ENCODE results near the gene LRRC72.
"Not testable (repeated sequence)": the region's sequence is repeated elsewhere in the genome, so short reads cannot be mapped to it uniquely, and the experiment has no call there.

LRRC72 gene

GRCh38 chr7:16528520-16528919 is 1.9 kb downstream of the LRRC72 start:
- no peaks in the 10 kb centered on the region for H3K9me3 ChIP-seq (ENCODE audit: insufficient read depth, low read length)
- TF ChIP-seq SUZ12 (IDR thresholded peaks at IDR 0.05; ENCODE audit: extremely low read depth, insufficient read depth, insufficient read length) (no peak), ZNF274 (IDR thresholded peaks at IDR 0.05; ENCODE audit: low read depth, low read length) (no peak), YY1 (IDR thresholded peaks at IDR 0.05; ENCODE audit: insufficient read depth, insufficient read length) (no peak)
- no peaks in the 10 kb centered on the region for H3K4me1 ChIP-seq (ENCODE audit: insufficient read depth, insufficient read length)
- no peak overlapping the region for H3K4me3 ChIP-seq (ENCODE audit: insufficient read length, low read depth)
- no peaks in the 10 kb centered on the region for H3K27me3 ChIP-seq (ENCODE audit: insufficient read depth, insufficient read length)
- H3K36me3 ChIP-seq (ENCODE audit: insufficient read depth, insufficient read length, low read length) = no peaks in the 10 kb centered on the region
- no peak overlapping the region for H3K9ac ChIP-seq (ENCODE audit: insufficient read length, low read depth)
- DNase-seq (ENCODE audit: low read depth, low spot score) = no peak

- Histone ChIP-seq H3K27me3 (ENCODE audit: insufficient read depth, insufficient read length) (no peaks in the 10 kb centered on the region), H3K4me1 (ENCODE audit: insufficient read depth, insufficient read length) (no peaks in the 10 kb centered on the region), H3K4me3 (ENCODE audit: insufficient read length, low read depth) (no peak overlapping the region), H3K9me3 (ENCODE audit: insufficient read depth, low read length) (no peaks in the 10 kb centered on the region), H3K9ac (ENCODE audit: insufficient read length, low read depth) (no peak overlapping the region), H3K36me3 (ENCODE audit: insufficient read depth, insufficient read length, low read length) (no peaks in the 10 kb centered on the region)
- no peak for TF ChIP-seq ZNF274 (IDR thresholded peaks at IDR 0.05; ENCODE audit: low read depth, low read length)
- TF ChIP-seq YY1 (IDR thresholded peaks at IDR 0.05; ENCODE audit: insufficient read depth, insufficient read length) = no peak
- TF ChIP-seq SUZ12 (IDR thresholded peaks at IDR 0.05; ENCODE audit: extremely low read depth, insufficient read depth, insufficient read length) = no peak
- no peak for DNase-seq (ENCODE audit: low read depth, low spot score)
These were observed 3.1 kb downstream of the LRRC72 start for GRCh38 chr7:16529697-16530096.

- no peak overlapping the region for H3K4me3 ChIP-seq (ENCODE audit: insufficient read length, low read depth)
- no peak overlapping the region for H3K9ac ChIP-seq (ENCODE audit: insufficient read length, low read depth)
These were observed 5.1 kb downstream of the LRRC72 start for GRCh38 chr7:16531707-16532106.

GRCh38 chr7:16532272-16532671 is 5.6 kb downstream of the LRRC72 start:
- no peaks in the 10 kb centered on the region for H3K36me3 ChIP-seq (ENCODE audit: insufficient read depth, insufficient read length, low read length)
- DNase-seq (ENCODE audit: low read depth, low spot score) = no peak
- no peaks in the 10 kb centered on the region for H3K9me3 ChIP-seq (ENCODE audit: insufficient read depth, low read length)
- H3K4me3 ChIP-seq (ENCODE audit: insufficient read length, low read depth) = no peak overlapping the region
- no peak for TF ChIP-seq YY1 (IDR thresholded peaks at IDR 0.05; ENCODE audit: insufficient read depth, insufficient read length)
- no peak for TF ChIP-seq ZNF274 (IDR thresholded peaks at IDR 0.05; ENCODE audit: low read depth, low read length)
- no peak for TF ChIP-seq SUZ12 (IDR thresholded peaks at IDR 0.05; ENCODE audit: extremely low read depth, insufficient read depth, insufficient read length)
- no peaks in the 10 kb centered on the region for H3K4me1 ChIP-seq (ENCODE audit: insufficient read depth, insufficient read length)
- H3K27me3 ChIP-seq (ENCODE audit: insufficient read depth, insufficient read length) = no peaks in the 10 kb centered on the region
- no peak overlapping the region for H3K9ac ChIP-seq (ENCODE audit: insufficient read length, low read depth)

More at GRCh38 chr7:16531707-16532106, 5.1 kb downstream of the LRRC72 start:
- no peak for TF ChIP-seq YY1 (IDR thresholded peaks at IDR 0.05; ENCODE audit: insufficient read depth, insufficient read length)
- no peak for TF ChIP-seq SUZ12 (IDR thresholded peaks at IDR 0.05; ENCODE audit: extremely low read depth, insufficient read depth, insufficient read length)
- TF ChIP-seq ZNF274 (IDR thresholded peaks at IDR 0.05; ENCODE audit: low read depth, low read length) = no peak
- no peaks in the 10 kb centered on the region for H3K9me3 ChIP-seq (ENCODE audit: insufficient read depth, low read length)
- H3K36me3 ChIP-seq (ENCODE audit: insufficient read depth, insufficient read length, low read length) = no peaks in the 10 kb centered on the region
- no peak for DNase-seq (ENCODE audit: low read depth, low spot score)
- no peaks in the 10 kb centered on the region for H3K4me1 ChIP-seq (ENCODE audit: insufficient read depth, insufficient read length)
- no peaks in the 10 kb centered on the region for H3K27me3 ChIP-seq (ENCODE audit: insufficient read depth, insufficient read length)

- H3K27me3 ChIP-seq (ENCODE audit: insufficient read depth, insufficient read length) = no peaks in the 10 kb centered on the region
- H3K9me3 ChIP-seq (ENCODE audit: insufficient read depth, low read length) = no peaks in the 10 kb centered on the region; the same call in 1 of the 2 replicates
- TF ChIP-seq SUZ12 (IDR thresholded peaks at IDR 0.05; ENCODE audit: extremely low read depth, insufficient read depth, insufficient read length) (no peak), YY1 (IDR thresholded peaks at IDR 0.05; ENCODE audit: insufficient read depth, insufficient read length) (no peak), ZNF274 (IDR thresholded peaks at IDR 0.05; ENCODE audit: low read depth, low read length) (no peak)
- DNase-seq (ENCODE audit: low read depth, low spot score) = no peak
- no peaks in the 10 kb centered on the region for H3K36me3 ChIP-seq (ENCODE audit: insufficient read depth, insufficient read length, low read length)
- H3K9ac ChIP-seq (ENCODE audit: insufficient read length, low read depth) = no peak overlapping the region
- no peaks in the 10 kb centered on the region for H3K4me1 ChIP-seq (ENCODE audit: insufficient read depth, insufficient read length)
- no peak overlapping the region for H3K4me3 ChIP-seq (ENCODE audit: insufficient read length, low read depth)
These were observed 8.9 kb downstream of the LRRC72 start for GRCh38 chr7:16535500-16535899.

- not testable (repeated sequence) for H3K9ac ChIP-seq (ENCODE audit: insufficient read length, low read depth); H3K27me3 ChIP-seq (ENCODE audit: insufficient read depth, insufficient read length); H3K36me3 ChIP-seq (ENCODE audit: insufficient read depth, insufficient read length, low read length); H3K4me1 ChIP-seq (ENCODE audit: insufficient read depth, insufficient read length); DNase-seq (ENCODE audit: low read depth, low spot score); H3K9me3 ChIP-seq (ENCODE audit: insufficient read depth, low read length); H3K4me3 ChIP-seq (ENCODE audit: insufficient read length, low read depth)
These were observed 13.9 kb downstream of the LRRC72 start for GRCh38 chr7:16540559-16540958.

- no peaks in the 10 kb centered on the region for H3K36me3 ChIP-seq (ENCODE audit: insufficient read depth, insufficient read length, low read length)
- TF ChIP-seq ZNF274 (IDR thresholded peaks at IDR 0.05; ENCODE audit: low read depth, low read length) (no peak), YY1 (IDR thresholded peaks at IDR 0.05; ENCODE audit: insufficient read depth, insufficient read length) (no peak), SUZ12 (IDR thresholded peaks at IDR 0.05; ENCODE audit: extremely low read depth, insufficient read depth, insufficient read length) (no peak)
- H3K4me1 ChIP-seq (ENCODE audit: insufficient read depth, insufficient read length) = no peaks in the 10 kb centered on the region
- peaks cover 4% of the 10 kb centered on the region; the same call in 1 of the 2 replicates for H3K9me3 ChIP-seq (ENCODE audit: insufficient read depth, low read length)
- no peak overlapping the region for H3K9ac ChIP-seq (ENCODE audit: insufficient read length, low read depth)
- no peaks in the 10 kb centered on the region for H3K27me3 ChIP-seq (ENCODE audit: insufficient read depth, insufficient read length)
- no peak overlapping the region for H3K4me3 ChIP-seq (ENCODE audit: insufficient read length, low read depth)
- DNase-seq (ENCODE audit: low read depth, low spot score) = no peak
These were observed 15.8 kb downstream of the LRRC72 start for GRCh38 chr7:16542401-16542800.

GRCh38 chr7:16543456-16543855 is 16.8 kb downstream of the LRRC72 start:
- no peaks in the 10 kb centered on the region for H3K36me3 ChIP-seq (ENCODE audit: insufficient read depth, insufficient read length, low read length)
- no peaks in the 10 kb centered on the region for H3K4me1 ChIP-seq (ENCODE audit: insufficient read depth, insufficient read length)
- H3K4me3 ChIP-seq (ENCODE audit: insufficient read length, low read depth) = no peak overlapping the region
- TF ChIP-seq YY1 (IDR thresholded peaks at IDR 0.05; ENCODE audit: insufficient read depth, insufficient read length) = no peak
- TF ChIP-seq SUZ12 (IDR thresholded peaks at IDR 0.05; ENCODE audit: extremely low read depth, insufficient read depth, insufficient read length) = no peak
- no peak for TF ChIP-seq ZNF274 (IDR thresholded peaks at IDR 0.05; ENCODE audit: low read depth, low read length)
- H3K27me3 ChIP-seq (ENCODE audit: insufficient read depth, insufficient read length) = no peaks in the 10 kb centered on the region
- no peak for DNase-seq (ENCODE audit: low read depth, low spot score)
- no peak overlapping the region for H3K9ac ChIP-seq (ENCODE audit: insufficient read length, low read depth)
- H3K9me3 ChIP-seq (ENCODE audit: insufficient read depth, low read length) = peaks cover 4% of the 10 kb centered on the region; the same call in 1 of the 2 replicates
